Measurements from ENCODE around the gene DRAXIN. TPM values are rescaled to one million over a fixed set of nuclear protein-coding genes. Genes with fewer than 3 reads are reported as not detected.

Gene DRAXIN
- total RNA-seq, 1 donor from 2014 or later: 0.09 TPM

- ATAC-seq (peak; percentile 89), DNase-seq (no peak)
- Histone ChIP-seq H3K27ac (peak overlapping the region; percentile 92), H3K4me1 (peaks cover 44% of the 10 kb centered on the region), H3K9me3 (no peaks in the 10 kb centered on the region), H3K27me3 (no peaks in the 10 kb centered on the region), H3K36me3 (no peaks in the 10 kb centered on the region), H3K4me3 (peak overlapping the region; percentile 46)
- intact Hi-C loops (cut with DNase I): no loop called here
- no peak for TF ChIP-seq CTCF (IDR thresholded peaks at IDR 0.05)
Measured at GRCh38 chr1:11730429-11730891, 39.0 kb downstream of the DRAXIN start.

GRCh38 chr1:11731691-11732283, 40.3 kb downstream of the DRAXIN start:
- TF ChIP-seq CTCF (IDR thresholded peaks at IDR 0.05): no peak
- no peaks in the 10 kb centered on the region for H3K36me3 ChIP-seq
- H3K27ac ChIP-seq: peak overlapping the region; percentile 92
- H3K27me3 ChIP-seq: no peaks in the 10 kb centered on the region
- peaks cover 49% of the 10 kb centered on the region for H3K4me1 ChIP-seq
- intact Hi-C loops (cut with DNase I): no loop called here
- DNase-seq (peak; percentile 80), ATAC-seq (peak; percentile 54)
- H3K9me3 ChIP-seq: no peaks in the 10 kb centered on the region
- H3K4me3 ChIP-seq: peak overlapping the region; percentile 46

- no peaks in the 10 kb centered on the region for H3K9me3 ChIP-seq
- H3K4me3 ChIP-seq: no peak overlapping the region
- H3K27me3 ChIP-seq: no peaks in the 10 kb centered on the region
- TF ChIP-seq CTCF (IDR thresholded peaks at IDR 0.05): no peak
- DNase-seq (no peak), ATAC-seq (no peak)
- no peak overlapping the region for H3K27ac ChIP-seq
- intact Hi-C loops (cut with DNase I): no loop called here
- no peaks in the 10 kb centered on the region for H3K36me3 ChIP-seq
- peaks cover 59% of the 10 kb centered on the region for H3K4me1 ChIP-seq
Measured at GRCh38 chr1:11733306-11733705, 41.8 kb downstream of the DRAXIN start.

- ATAC-seq (no peak), DNase-seq (no peak)
- Histone ChIP-seq H3K4me3 (peak overlapping the region; percentile 84), H3K27me3 (no peaks in the 10 kb centered on the region), H3K27ac (peak overlapping the region; percentile 91), H3K9me3 (no peaks in the 10 kb centered on the region), H3K4me1 (peaks cover 55% of the 10 kb centered on the region), H3K36me3 (no peaks in the 10 kb centered on the region)
- intact Hi-C loops (cut with DNase I): no loop called here
- no peak for TF ChIP-seq CTCF (IDR thresholded peaks at IDR 0.05)
Measured at GRCh38 chr1:11735531-11735853, 44.0 kb downstream of the DRAXIN start.

- DNase-seq: peak; percentile 99
- Histone ChIP-seq H3K27me3 (no peaks in the 10 kb centered on the region), H3K36me3 (no peaks in the 10 kb centered on the region), H3K4me3 (peak within 1 kb of the TSS; percentile 84), H3K9me3 (no peaks in the 10 kb centered on the region), H3K27ac (peak within 1 kb of the TSS; percentile 91), H3K4me1 (peaks cover 50% of the 10 kb centered on the region)
- intact Hi-C loops (cut with DNase I): no loop called here
- TF ChIP-seq CTCF (IDR thresholded peaks at IDR 0.05): peak; percentile 10
- ATAC-seq: peak; percentile 86
Measured at GRCh38 chr1:11735854-11736745, 44.6 kb downstream of the DRAXIN start, which contains the start of gene AGTRAP. TSS of gene AGTRAP (plus strand) at chr1:11736136. CDS start at chr1:11736209, 73 bp downstream.
